K562 (cell line): ENCODE results near the gene ICAM2. TPM values are rescaled to one million over a fixed set of nuclear protein-coding genes. Genes with fewer than 3 reads are reported as not detected.
A peak's percentile ranks its signal among the peaks of the same experiment; 100 is the strongest.

Source experiments
- ATAC-seq: fragments of 200-7000 bp; cut with Tn5 transposase; 3 replicates; pipeline ENCODE4 v1.9.1; 2020; ENCODE audit warnings: moderate library complexity
- BruUV-seq: library from RNA; stranded (reverse); fragments of 400-500 nt; replicated peaks from 2 replicates; lab custom pipeline; 2021; lab: Mats Ljungman, UMichigan
- CTCF ChIA-PET: fragments of 300-600 bp; formaldehyde crosslinking; extraction: SDS; loops from one replicate; lab custom pipeline; 2021; ENCODE audit warnings: low intra/inter-chr PET ratio; lab: Yijun Ruan, JAX
- POLR2A ChIA-PET: fragments of 300-600, 350-650 bp; sonication (Branson Sonifier 250); formaldehyde crosslinking; extraction: SDS; loops from one replicate; lab custom pipeline; 2021; ENCODE audit warnings: antibody characterized with exemption, inconsistent platforms; lab: Yijun Ruan, JAX
- DNase-seq, 4 experiments: peaks; one replicate each; pipeline versions ENCODE4 v3.0.0 to v3.0.0-alpha.2; 2011 to 2018; ENCODE audit warnings: low spot score in 3 of 4, mixed read lengths in 3 of 4; ENCODE audit errors: extremely low read depth in 1 of 4
- FAIRE-seq: peaks from 2 replicates; lab custom pipeline; 2011; peaks lifted over from hg19 to GRCh38; lab: Jason Lieb, UNC
- H2AFZ ChIP-seq: 2 replicates; pipeline ENCODE4 v1.6.0; 2011; ENCODE audit warnings: low read depth, low read length, control low read depth, inconsistent platforms
- H3K27ac ChIP-seq: fragments of 200-600 bp; 3 replicates; pipeline ENCODE4 v1.8.0; 2011; ENCODE audit warnings: low read depth, mild to moderate bottlenecking, control low read depth, inconsistent platforms, low read length, moderate library complexity, mixed read lengths; ENCODE audit errors: extremely low read depth
- H3K27me3 ChIP-seq, 2 experiments: fragments of 300-600 bp in 1 of 2; 2 replicates in 1 of 2; 3 replicates in 1 of 2; pipeline versions ENCODE4 v1.6.0 to v1.8.0; 2011; ENCODE audit warnings: inconsistent platforms in 2 of 2, low read length in 2 of 2, mild to moderate bottlenecking in 1 of 2, mixed read lengths in 1 of 2, moderate library complexity in 1 of 2; ENCODE audit not compliant: control insufficient read depth in 2 of 2, insufficient read depth in 2 of 2
- H3K36me3 ChIP-seq: fragments of 300-600 bp; 3 replicates; pipeline ENCODE4 v1.8.0; 2011; ENCODE audit warnings: mild to moderate bottlenecking, low read length, inconsistent platforms; ENCODE audit not compliant: control insufficient read depth, insufficient read depth
- H3K4me1 ChIP-seq, 2 experiments: fragments of 200-600 bp in 1 of 2; replicated peaks in 1 of 2; 2 replicates in 1 of 2; 3 replicates in 1 of 2; pipeline versions ENCODE4 v1.5.1 to v1.8.0; 2011; ENCODE audit warnings: inconsistent platforms in 2 of 2, low read length in 2 of 2, mild to moderate bottlenecking in 1 of 2, mixed read lengths in 1 of 2, moderate library complexity in 1 of 2; ENCODE audit not compliant: control insufficient read depth in 2 of 2, insufficient read depth in 2 of 2
- H3K4me2 ChIP-seq: 2 replicates; pipeline ENCODE4 v1.6.1; 2011; ENCODE audit warnings: low read length, control low read depth, inconsistent platforms, mixed read lengths; ENCODE audit not compliant: insufficient read depth
- H3K4me3 ChIP-seq: fragments of 200-600 bp; sonication (generic), shearing (Covaris generic); 2 replicates; pipeline ENCODE4 v1.5.1; 2016; ENCODE audit warnings: control low read depth, inconsistent platforms
- H3K79me2 ChIP-seq: fragments of 200-600 bp; 3 replicates; pipeline ENCODE4 v1.8.0; 2011; ENCODE audit warnings: low read length, inconsistent platforms; ENCODE audit not compliant: control insufficient read depth, insufficient read depth
- H3K9ac ChIP-seq, 2 experiments: 2 replicates each; pipeline versions ENCODE4 v1.6.0 to v1.6.1; 2011; ENCODE audit warnings: low read depth in 2 of 2, low read length in 2 of 2, control low read depth in 1 of 2, inconsistent platforms in 1 of 2, mild to moderate bottlenecking in 1 of 2, mixed read lengths in 1 of 2; ENCODE audit not compliant: insufficient read depth in 1 of 2
- H3K9me1 ChIP-seq: one replicate; pipeline ENCODE4 v1.6.0; 2011; ENCODE audit warnings: inconsistent platforms, mild to moderate bottlenecking, low read length, moderate library complexity; ENCODE audit not compliant: control insufficient read depth, insufficient read depth
- H3K9me3 ChIP-seq: replicated peaks from 2 replicates; pipeline ENCODE4 v1.5.1; 2011; ENCODE audit warnings: low read depth, low read length, inconsistent platforms; ENCODE audit not compliant: control insufficient read depth, insufficient read depth
- H4K20me1 ChIP-seq: replicated peaks from 2 replicates; pipeline ENCODE4 v1.6.1; 2011; ENCODE audit warnings: low read length, inconsistent platforms, mixed read lengths; ENCODE audit not compliant: control insufficient read depth, insufficient read depth
- ELF4 ChIP-seq: fragments of 450-650 bp; formaldehyde crosslinking; IDR thresholded peaks from 2 replicates; pipeline ENCODE4 v1.4.0; 2022; ENCODE audit warnings: missing genetic modification characterization
- MCM3 ChIP-seq: fragments of 450-650 bp; IDR thresholded peaks from 2 replicates; pipeline ENCODE4 v1.6.1; 2016
- NFIC ChIP-seq: fragments of 450-650 bp; IDR thresholded peaks from 2 replicates; pipeline ENCODE4 v1.6.1; 2017; ENCODE audit warnings: mild to moderate bottlenecking, inconsistent platforms
- ZKSCAN1 ChIP-seq: fragments of 150-350 bp; IDR thresholded peaks from 2 replicates; pipeline ENCODE4 v1.6.1; 2016; ENCODE audit warnings: low read depth, low read length
- WGBS: fragments of 100-300 bp; shearing (Covaris generic); methylation state at CpG from one replicate; pipeline ENCODE4 v1.1.6; 2016; ENCODE audit warnings: low coverage, mixed read lengths; ENCODE audit not compliant: insufficient coverage; ENCODE audit errors: missing lambda C conversion rate; 5-methylcytosine and 5-hydroxymethylcytosine counted together
- in situ Hi-C: fragments of 300-500 bp; cut with MboI; formaldehyde crosslinking; loops from 4 replicates; pipeline ENCODE4 v1.15.0; 2018; ENCODE audit warnings: inconsistent platforms, mixed read lengths
- intact Hi-C: fragments of 100-400 bp; cut with micrococcal nuclease; formaldehyde crosslinking; loops from 2 replicates; pipeline ENCODE4 v1.14.2; 2022
- polyA plus RNA-seq, 8 experiments: library from polyadenylated mRNA; depleted of rRNA in 4 of 8; stranded (reverse) in 5 of 8; unstranded in 3 of 8; fragments of >200 nt; fragmentation: Nextera tagmentation in 2 of 8; fragmentation: Illumina TruSeq in 1 of 8; extraction: Ambion mirVana in 2 of 8; extraction: Trizol in 1 of 8; gene quantifications; 2 replicates each; pipeline versions ENCODE4 v1.2.1 to v1.2.3, GENCODE V29; 2011 to 2014; ENCODE audit warnings: inconsistent platforms in 1 of 8, missing spikeins in 1 of 8
- total RNA-seq, 7 experiments: library from RNA; depleted of rRNA in 6 of 7; stranded (reverse); fragments of >200 nt in 6 of 7; fragmentation: Illumina TruSeq in 2 of 7; extraction: Trizol in 2 of 7; gene quantifications; 2 replicates each; pipeline versions ENCODE4 v1.2.1 to v1.2.3, GENCODE V29; 2011 to 2021; ENCODE audit warnings: low replicate concordance in 1 of 7
- TF ChIP-seq, protein P1 (sequence below): sonication (generic); formaldehyde crosslinking; IDR thresholded peaks from 2 replicates; pipeline ENCODE4 v1.5.0; 2020; ENCODE audit warnings: missing genetic modification reagents

The ICAM2 gene
- total and polyA plus RNA-seq, 9 of the 15 experiments (the other 6 are each of a cell fraction or from before 2014, with no cell fraction given), result 37.9 to 89.4 (median 60.6) TPM

DNA sequence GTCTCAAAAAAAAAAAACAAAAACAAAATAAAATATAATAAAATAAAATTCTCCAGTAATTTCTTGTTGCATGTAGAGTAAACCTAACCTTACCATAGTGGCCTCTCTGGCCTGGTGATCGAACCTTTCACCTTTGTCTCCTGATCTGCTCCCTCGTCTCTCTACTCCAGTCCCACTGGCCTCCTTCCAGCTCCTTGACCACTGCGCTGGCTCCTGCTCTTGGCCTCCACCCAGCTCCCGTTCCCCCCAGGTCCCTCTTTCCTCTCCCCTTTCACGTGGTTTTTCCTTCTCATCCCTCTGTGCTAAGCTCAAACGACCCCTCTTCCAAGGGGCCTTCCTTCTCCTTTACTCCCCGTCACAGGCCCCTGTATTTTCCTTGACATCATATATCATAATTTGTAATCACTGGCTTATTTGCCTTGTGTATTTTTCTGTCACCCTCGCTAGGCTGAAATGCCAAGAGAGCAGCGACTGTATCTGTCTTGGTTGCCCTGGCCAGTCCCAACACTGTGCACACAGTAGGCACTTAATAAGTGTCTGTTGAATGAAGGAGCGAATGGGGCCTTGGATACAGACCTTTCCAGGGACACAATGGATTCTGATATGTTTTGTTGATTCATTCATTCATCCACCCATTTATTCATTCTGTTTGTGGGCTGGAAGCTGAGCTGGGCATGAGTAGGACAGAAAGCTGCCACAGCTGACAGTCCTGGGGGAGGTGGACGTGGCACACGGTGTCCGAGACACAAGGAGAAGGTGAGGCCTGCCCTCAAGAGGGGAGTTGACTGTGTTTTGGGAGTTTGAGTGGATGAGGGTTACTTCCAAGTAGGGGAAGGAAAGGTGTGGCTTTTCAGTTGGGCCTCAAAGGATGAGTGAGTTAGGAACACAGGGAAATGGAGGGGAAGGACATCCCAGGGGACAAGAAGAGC is 41.9 kb downstream of the ICAM2 start:
- Histone ChIP-seq H3K9me3 (no peaks in the 10 kb centered on the region; the same call in none of the 2 replicates), H3K79me2 (no peaks in the 10 kb centered on the region), H3K9me1 (no peaks in the 10 kb centered on the region), H2AFZ (peak overlapping the region; percentile 0; the same call in 1 of the 2 replicates), H3K27ac (no peak overlapping the region), H3K9ac (no peak overlapping the region), H3K4me3 (no peak overlapping the region), H3K27me3 (peaks cover 0 to 13% of the 10 kb centered on the region in 2 experiments; a peak in 1 of 5 replicates), H3K4me1 (peaks cover 4 to 16% of the 10 kb centered on the region in 2 experiments; a peak in 4 of 5 replicates), H3K36me3 (no peaks in the 10 kb centered on the region), H4K20me1 (no peaks in the 10 kb centered on the region), H3K4me2 (no peak overlapping the region)
- CTCF ChIA-PET, result no interaction called here
- DNase-seq (no peak), FAIRE-seq (no peak), ATAC-seq (no peak)
- POLR2A ChIA-PET, result interaction anchor here (0.6 to 1.4 kb wide), 5 partner anchors 12 to 373 kb away, joined by 3 to 5 read pairs (median 3); no protein-coding TSS in a partner anchor
- TF ChIP-seq MCM3 (no peak), ELF4 (no peak), ZKSCAN1 (peak; percentile 71), NFIC (0 out of 2 replicates have a peak, but pooled peaks have one; percentile 26)
- TF ChIP-seq, protein P1, sequence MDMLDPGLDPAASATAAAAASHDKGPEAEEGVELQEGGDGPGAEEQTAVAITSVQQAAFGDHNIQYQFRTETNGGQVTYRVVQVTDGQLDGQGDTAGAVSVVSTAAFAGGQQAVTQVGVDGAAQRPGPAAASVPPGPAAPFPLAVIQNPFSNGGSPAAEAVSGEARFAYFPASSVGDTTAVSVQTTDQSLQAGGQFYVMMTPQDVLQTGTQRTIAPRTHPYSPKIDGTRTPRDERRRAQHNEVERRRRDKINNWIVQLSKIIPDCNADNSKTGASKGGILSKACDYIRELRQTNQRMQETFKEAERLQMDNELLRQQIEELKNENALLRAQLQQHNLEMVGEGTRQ (CRISPR knock-in tag), result no peak
- 46% methylated on average over 13 of the region's 13 CpGs for WGBS
- intact Hi-C loops, result no loop called here
- BruUV-seq, result no TSS peak
- in situ Hi-C loops, result no loop called here
